ENCODE results near the gene FOXP1.

FOXP1 gene

DNA sequence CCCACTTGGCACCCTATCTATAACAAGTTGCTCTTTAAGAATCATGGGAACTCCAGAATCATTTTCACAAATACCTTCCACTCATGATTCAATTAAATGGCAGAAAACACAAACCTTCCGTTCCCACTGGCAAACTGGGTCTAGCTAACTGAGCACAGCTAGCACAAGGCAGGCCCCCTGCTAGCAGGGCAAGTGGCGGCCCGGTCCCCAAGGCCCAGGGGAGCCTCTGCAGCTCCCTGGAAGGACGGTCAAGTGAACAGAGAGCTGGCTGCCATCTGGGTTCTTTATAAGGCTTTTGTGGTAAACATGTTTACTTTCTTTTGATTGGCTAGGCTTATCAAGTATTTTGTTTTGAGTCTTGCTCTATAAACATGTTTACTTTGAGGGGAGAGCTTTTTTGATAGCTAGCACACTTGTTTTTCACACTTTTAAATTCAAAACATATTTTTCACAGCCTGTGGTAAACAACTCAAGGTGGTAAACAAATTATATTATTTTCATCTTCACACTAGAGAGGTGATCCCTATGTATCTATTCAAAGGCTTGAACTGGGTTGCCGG, 81.4 kb downstream of the FOXP1 start:
- no peak for DNase-seq

DNA sequence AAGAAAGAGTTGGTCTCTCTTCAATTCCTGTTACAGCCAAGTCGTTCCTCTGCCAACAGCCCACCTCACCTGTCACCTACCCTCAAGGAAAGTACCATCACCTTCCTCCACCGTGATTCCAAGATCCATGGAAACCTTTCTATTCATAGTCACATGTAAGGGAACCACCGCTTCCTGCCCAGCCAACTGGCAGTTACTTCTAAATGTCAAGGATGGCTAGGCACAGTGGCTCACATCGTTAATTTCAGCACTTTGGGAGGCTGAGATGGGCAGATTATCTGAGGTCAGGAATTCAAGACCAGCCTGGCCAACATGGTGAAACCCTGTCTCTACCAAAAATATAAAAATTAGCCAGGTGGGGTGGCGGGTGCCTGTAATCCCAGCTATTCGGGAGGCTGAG, 82.8 kb downstream of the FOXP1 start:
- no peak for DNase-seq

GRCh38 chr3:71499227-71499876, 84.2 kb downstream of the FOXP1 start:
- DNase-seq: no peak

- DNase-seq: no peak
Measured at GRCh38 chr3:71498543-71498942, 85.0 kb downstream of the FOXP1 start.

DNA sequence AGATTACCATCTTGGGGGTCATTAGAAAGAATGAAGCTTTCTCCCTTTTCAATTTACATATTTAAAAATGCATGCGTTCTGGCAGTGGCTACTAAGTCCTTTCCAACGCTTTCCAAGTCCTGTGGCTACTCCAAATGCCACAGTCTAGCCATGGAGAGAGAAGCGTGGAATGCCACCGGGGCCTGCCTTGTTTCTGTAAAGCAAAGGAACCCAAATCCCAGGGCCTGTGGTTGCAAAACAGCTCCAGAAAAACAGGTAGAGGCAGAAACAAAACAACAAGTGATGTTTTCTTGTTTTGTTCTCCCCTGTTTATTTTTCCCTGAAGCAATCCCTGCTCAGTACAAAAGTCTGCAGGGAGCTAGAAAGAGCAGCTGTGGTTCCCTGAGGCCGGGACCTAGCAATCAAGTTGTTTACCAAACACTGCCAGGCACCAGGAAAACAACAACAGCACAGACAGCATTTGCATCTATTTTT, 85.5 kb downstream of the FOXP1 start:
- DNase-seq: no peak

GRCh38 chr3:71497367-71497897, 86.1 kb downstream of the FOXP1 start:
- DNase-seq: no peak

DNA sequence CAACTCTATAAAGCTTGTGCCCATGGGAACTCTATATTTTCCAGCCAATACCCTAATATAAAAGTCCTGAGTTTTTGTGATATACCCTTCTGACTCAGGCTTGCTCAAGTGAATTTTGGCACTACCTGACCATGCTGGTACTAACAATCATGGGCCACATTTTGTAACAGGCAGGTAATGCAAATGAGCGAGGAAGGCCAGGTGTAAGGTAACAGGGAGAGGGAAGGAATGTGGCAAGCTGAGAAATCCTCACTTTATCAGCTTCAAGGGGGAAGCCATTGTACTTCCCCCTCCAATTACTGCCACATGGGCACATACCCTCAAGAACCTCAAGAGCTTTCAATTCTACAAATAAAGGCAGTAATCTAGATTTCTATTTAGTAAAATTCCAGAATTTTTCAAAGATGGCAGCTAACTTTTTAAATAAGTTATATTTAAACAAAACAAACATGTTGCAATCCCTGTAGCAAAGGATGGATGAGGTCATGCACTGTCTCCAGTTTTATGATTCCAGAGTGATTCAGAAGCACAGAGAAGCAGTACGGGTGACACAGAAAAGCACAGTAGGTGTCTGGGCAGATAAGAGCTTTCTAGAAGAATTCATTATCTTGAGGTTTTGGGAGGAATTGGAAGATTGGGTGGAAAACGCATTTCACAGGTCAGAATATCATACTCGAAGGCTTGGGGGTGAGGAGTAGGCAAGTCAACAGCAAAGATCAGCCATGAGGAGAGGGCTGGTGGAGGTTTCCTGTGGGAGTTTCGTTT, 87.6 kb downstream of the FOXP1 start:
- peak; percentile 92 for DNase-seq

GRCh38 chr3:71494212-71494611, 89.3 kb downstream of the FOXP1 start:
- DNase-seq: no peak

GRCh38 chr3:71492974-71493771, 90.4 kb downstream of the FOXP1 start:
- DNase-seq: no peak

DNA sequence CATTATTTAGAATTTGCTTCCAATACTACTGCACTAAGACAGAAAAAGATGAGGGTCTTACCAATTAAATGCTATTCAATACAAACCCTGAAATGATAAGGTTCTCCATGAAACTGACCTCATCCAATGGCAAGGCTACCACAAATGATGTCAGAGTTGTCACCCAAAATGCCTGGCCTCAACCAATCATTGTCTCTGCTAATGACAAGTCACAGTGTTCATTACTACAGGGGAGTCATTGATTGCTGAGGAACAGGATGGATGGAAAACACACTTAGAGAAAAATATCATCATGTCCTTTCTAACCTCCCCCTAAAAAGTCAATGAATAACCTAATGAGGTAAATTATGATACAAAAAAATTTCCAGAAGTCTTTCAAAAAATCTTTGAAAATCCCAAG, 91.0 kb downstream of the FOXP1 start:
- no peak for DNase-seq

DNA sequence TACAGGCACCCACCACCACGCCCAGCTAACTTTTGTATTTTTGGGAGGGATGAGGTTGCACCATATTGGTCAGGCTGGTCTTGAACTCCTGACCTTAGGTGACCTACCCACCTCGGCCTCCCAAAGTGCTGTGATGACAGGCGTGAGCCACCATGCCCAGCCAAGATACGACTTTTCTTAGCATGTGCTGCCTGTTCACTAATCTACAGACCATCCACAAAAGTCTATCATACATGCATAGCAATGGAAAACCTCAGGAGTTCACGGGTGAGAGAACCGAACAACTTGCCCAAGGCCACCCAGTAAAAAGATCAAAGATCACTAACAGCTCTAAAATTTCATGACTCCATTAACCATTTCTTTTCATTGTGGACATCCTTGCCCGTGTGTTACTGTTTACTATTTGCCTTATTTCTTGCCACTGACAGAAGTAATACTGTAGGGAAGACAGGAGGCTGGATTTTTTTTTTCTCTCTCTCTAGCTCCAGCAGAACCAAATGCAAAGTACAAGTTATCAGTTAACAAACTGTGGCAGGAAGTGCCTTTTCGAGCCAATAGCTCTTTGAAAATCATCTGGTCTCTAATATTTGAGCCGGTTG, 92.3 kb downstream of the FOXP1 start:
- no peak for DNase-seq

DNA sequence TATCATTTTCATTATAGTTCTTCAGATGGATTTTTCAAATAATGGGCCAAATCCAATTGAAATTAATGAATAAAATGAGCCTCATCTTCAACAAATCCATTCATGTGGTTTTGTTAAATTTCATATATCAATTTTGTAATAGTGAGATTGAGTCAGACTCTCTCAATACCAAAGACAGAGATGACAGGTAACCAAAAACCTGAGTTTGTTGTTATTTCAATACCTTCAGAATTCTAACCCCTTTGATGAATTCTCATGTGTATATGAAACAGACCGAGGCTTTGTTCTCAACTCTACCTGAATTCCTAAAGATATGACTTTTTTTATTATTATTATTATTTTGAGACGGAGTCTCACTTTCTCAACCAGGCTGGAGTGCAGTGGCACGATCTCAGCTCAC, 92.8 kb downstream of the FOXP1 start:
- DNase-seq: no peak

- DNase-seq: no peak
Measured at GRCh38 chr3:71489315-71489761, 94.2 kb downstream of the FOXP1 start.

GRCh38 chr3:71488882-71489281, 94.6 kb downstream of the FOXP1 start:
- no peak for DNase-seq

- DNase-seq: no peak
Measured at GRCh38 chr3:71488391-71488809, 95.1 kb downstream of the FOXP1 start.

GRCh38 chr3:71487418-71487817, 96.1 kb downstream of the FOXP1 start:
- no peak for DNase-seq

GRCh38 chr3:71486831-71487230, 96.7 kb downstream of the FOXP1 start:
- DNase-seq: no peak

GRCh38 chr3:71485896-71486295, 97.6 kb downstream of the FOXP1 start:
- DNase-seq: no peak

GRCh38 chr3:71484452-71484851, 99.1 kb downstream of the FOXP1 start:
- no peak for DNase-seq

- no peak for DNase-seq
Measured at GRCh38 chr3:71484047-71484446, 99.5 kb downstream of the FOXP1 start.

GRCh38 chr3:71482771-71483170, 100.8 kb downstream of the FOXP1 start:
- no peak for DNase-seq

DNA sequence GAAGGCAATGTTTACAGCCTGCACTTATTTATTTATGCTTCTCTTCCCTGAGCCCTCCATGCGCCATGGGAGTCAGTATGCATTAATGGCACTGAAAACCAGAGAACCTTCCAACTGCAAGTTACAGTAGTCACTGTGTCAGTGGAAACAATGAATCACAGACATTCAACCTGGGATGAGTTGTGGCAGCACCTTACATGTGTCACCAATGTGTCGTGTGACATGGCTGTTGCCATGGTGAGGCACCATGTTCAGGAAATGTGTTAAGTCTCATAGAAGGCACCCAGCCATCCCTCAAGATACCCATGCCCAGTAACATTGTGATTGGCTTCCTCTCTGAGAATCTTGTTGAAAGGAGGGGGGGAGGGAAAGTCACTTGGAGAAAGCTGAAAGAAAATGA, 105.0 kb downstream of the FOXP1 start:
- no peak for DNase-seq

DNA sequence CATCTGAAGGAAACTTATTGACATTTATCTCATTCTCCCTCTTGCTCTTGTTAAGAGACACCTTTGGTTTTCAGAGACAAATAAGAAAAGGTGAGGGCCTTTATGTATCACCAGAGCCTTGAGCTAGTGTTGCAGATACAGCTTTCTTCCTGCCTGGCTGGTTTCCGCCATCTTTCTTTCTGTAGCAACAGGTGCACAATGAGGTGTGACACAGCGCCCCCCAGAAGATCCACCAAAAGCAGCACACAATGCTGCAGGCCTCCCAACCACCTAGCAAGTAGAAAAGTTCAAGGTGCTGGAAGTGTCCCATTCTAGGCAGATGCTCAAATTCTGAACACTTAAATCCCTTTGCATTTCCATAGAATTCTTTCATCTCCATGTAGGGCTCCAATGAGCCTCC, 106.6 kb downstream of the FOXP1 start:
- DNase-seq: no peak
